GM12878 (cell line): ENCODE data around the gene B4GALT5. TPM values are rescaled to one million over a fixed set of nuclear protein-coding genes. Genes with fewer than 3 reads are reported as not detected.

ENCODE experiments used
- CREM ChIP-seq: IDR thresholded peaks from 2 replicates; pipeline ENCODE4 v1.6.1; 2014; ENCODE audit warnings: antibody characterized with exemption, low read depth
- EED ChIP-seq: sonication (generic); IDR thresholded peaks from 2 replicates; pipeline ENCODE4 v1.6.1; 2016; ENCODE audit warnings: antibody characterized with exemption, low read depth
- EZH2 ChIP-seq: IDR thresholded peaks from 2 replicates; pipeline ENCODE4 v1.6.1; 2012; ENCODE audit warnings: low read depth, mild to moderate bottlenecking, control low read depth, inconsistent platforms, low read length, borderline replicate concordance; ENCODE audit not compliant: control insufficient read depth
- IKZF1 ChIP-seq: fragments of 450-650 bp; conservative IDR thresholded peaks from 2 replicates; pipeline ENCODE4 v1.6.1; 2017; ENCODE audit warnings: antibody characterized with exemption, mild to moderate bottlenecking
- JUNB ChIP-seq: IDR thresholded peaks from 2 replicates; pipeline ENCODE4 v1.6.1; 2016; ENCODE audit warnings: antibody characterized with exemption, mild to moderate bottlenecking
- NFIC ChIP-seq: IDR thresholded peaks from 2 replicates; pipeline ENCODE4 v1.6.1; 2012; ENCODE audit warnings: low read depth, mild to moderate bottlenecking, inconsistent platforms, low read length, moderate library complexity
- PAX5 ChIP-seq: IDR thresholded peaks from 2 replicates; pipeline ENCODE4 v1.6.1; 2011; ENCODE audit warnings: low read depth, low read length, borderline replicate concordance
- POLR2AphosphoS5 ChIP-seq: IDR thresholded peaks from 2 replicates; pipeline ENCODE4 v1.6.1; 2011; ENCODE audit warnings: mild to moderate bottlenecking, low read length, inconsistent platforms
- RUNX3 ChIP-seq: IDR thresholded peaks from 2 replicates; pipeline ENCODE4 v1.6.1; 2012; ENCODE audit warnings: low read length, inconsistent platforms
- SP1 ChIP-seq: IDR thresholded peaks from one replicate; pipeline ENCODE4 v1.6.1; 2011; ENCODE audit warnings: low read depth, low read length
- SPI1 ChIP-seq: IDR thresholded peaks from 2 replicates; pipeline ENCODE4 v1.6.1; 2011; ENCODE audit warnings: low read depth, mild to moderate bottlenecking, low read length, moderate library complexity, borderline replicate concordance; ENCODE audit not compliant: insufficient read depth
- WRNIP1 ChIP-seq: IDR thresholded peaks from 2 replicates; pipeline ENCODE4 v1.6.1; 2011; ENCODE audit warnings: low read depth, low read length, improper control_type of control experiment, borderline replicate concordance
- ZNF384 ChIP-seq: IDR thresholded peaks from 2 replicates; pipeline ENCODE4 v1.6.1; 2012; ENCODE audit warnings: low read depth, mild to moderate bottlenecking, low read length, improper control_type of control experiment, borderline replicate concordance
- polyA plus RNA-seq, 11 experiments: library from polyadenylated mRNA; depleted of rRNA in 4 of 11; unstranded in 6 of 11; stranded (reverse) in 5 of 11; fragments of >200 nt; fragmentation: Nextera tagmentation in 4 of 11; fragmentation: Illumina TruSeq in 1 of 11; extraction: Ambion mirVana in 4 of 11; extraction: Trizol in 1 of 11; gene quantifications; 1 replicate in 1 of 11; 2 replicates in 10 of 11; pipeline versions ENCODE4 v1.2.1 to v1.2.3, GENCODE V29; 2011 to 2016; ENCODE audit warnings: inconsistent platforms in 2 of 11, missing spikeins in 2 of 11, low read depth in 1 of 11
- total RNA-seq, 4 experiments: library from RNA; depleted of rRNA in 3 of 4; stranded (reverse); fragments of >200 nt in 3 of 4; fragmentation: Illumina TruSeq in 1 of 4; extraction: Trizol in 1 of 4; gene quantifications; 2 replicates each; pipeline versions ENCODE4 v1.2.1 to v1.2.3, GENCODE V29; 2013 to 2021
- TF ChIP-seq, protein P1 (sequence below): IDR thresholded peaks from 2 replicates; pipeline ENCODE4 v1.6.1; 2011; ENCODE audit warnings: borderline replicate concordance, low read depth, mild to moderate bottlenecking, moderate library complexity, low read length; ENCODE audit not compliant: insufficient read depth, poor library complexity, severe bottlenecking
- TF ChIP-seq, protein P2 (sequence below): fragments of 450-650 bp; formaldehyde crosslinking; IDR thresholded peaks from 2 replicates; pipeline ENCODE4 v1.5.0; 2022; ENCODE audit warnings: mild to moderate bottlenecking, missing genetic modification characterization

Gene B4GALT5
- total and polyA plus RNA-seq, 10 of the 15 experiments (the other 5 are each of a cell fraction or from before 2014, with no cell fraction given) = 2.0 to 55.5 (median 20.2) TPM

DNA sequence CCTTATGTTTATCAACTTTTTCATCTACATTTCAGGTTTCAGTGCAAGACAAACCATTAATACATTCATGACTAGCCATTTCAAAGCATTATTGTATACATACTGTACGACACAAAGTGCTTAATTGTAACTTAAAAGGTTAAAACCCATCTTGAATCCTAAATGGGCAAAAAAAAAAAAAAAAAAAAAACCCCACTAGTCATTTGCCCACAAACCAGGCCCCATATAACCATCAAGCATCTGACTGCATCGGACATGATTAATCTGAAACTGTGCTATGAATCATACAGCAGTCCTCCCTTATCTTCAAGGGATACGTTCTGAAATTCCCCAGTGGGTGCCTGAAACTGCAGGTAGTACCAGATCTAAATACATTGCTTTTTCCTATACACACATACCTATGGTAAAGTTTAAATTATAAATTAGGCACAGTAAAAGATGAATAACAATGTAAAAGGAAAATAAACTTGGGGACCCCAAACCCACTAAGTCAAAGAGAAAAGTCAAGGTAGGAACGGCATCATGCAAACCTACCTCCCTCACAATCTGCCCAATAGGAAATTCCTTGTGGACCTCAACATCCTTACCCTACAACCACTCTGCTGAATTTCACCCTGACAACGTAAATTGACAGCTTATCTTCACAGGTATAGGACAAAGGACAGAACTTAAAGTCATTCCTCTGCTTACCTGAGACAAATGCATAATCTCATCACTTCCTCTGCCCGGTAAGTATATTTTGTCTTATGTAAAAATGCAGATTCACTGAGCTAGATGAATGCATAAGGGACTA is 14.3 kb downstream of the B4GALT5 start (continued):
- peak; percentile 69 for TF ChIP-seq EED
- TF ChIP-seq CREM = peak; percentile 65; the same call in 1 of the 2 replicates
- 0 out of 2 replicates have a peak, but pooled peaks have one; percentile 39 for TF ChIP-seq PAX5
- no peak for TF ChIP-seq SPI1
- TF ChIP-seq, protein P1, sequence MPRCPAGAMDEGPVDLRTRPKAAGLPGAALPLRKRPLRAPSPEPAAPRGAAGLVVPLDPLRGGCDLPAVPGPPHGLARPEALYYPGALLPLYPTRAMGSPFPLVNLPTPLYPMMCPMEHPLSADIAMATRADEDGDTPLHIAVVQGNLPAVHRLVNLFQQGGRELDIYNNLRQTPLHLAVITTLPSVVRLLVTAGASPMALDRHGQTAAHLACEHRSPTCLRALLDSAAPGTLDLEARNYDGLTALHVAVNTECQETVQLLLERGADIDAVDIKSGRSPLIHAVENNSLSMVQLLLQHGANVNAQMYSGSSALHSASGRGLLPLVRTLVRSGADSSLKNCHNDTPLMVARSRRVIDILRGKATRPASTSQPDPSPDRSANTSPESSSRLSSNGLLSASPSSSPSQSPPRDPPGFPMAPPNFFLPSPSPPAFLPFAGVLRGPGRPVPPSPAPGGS = peak; percentile 87
- peak; percentile 96 for TF ChIP-seq ZNF384
- TF ChIP-seq EZH2 = no peak
- peak; percentile 93 for TF ChIP-seq JUNB
- TF ChIP-seq WRNIP1 = no peak
- TF ChIP-seq NFIC = peak; percentile 95
- TF ChIP-seq IKZF1 = peak; percentile 61
- peak; percentile 35 for TF ChIP-seq SP1
- TF ChIP-seq RUNX3 = peak; percentile 94
- TF ChIP-seq, protein P2, sequence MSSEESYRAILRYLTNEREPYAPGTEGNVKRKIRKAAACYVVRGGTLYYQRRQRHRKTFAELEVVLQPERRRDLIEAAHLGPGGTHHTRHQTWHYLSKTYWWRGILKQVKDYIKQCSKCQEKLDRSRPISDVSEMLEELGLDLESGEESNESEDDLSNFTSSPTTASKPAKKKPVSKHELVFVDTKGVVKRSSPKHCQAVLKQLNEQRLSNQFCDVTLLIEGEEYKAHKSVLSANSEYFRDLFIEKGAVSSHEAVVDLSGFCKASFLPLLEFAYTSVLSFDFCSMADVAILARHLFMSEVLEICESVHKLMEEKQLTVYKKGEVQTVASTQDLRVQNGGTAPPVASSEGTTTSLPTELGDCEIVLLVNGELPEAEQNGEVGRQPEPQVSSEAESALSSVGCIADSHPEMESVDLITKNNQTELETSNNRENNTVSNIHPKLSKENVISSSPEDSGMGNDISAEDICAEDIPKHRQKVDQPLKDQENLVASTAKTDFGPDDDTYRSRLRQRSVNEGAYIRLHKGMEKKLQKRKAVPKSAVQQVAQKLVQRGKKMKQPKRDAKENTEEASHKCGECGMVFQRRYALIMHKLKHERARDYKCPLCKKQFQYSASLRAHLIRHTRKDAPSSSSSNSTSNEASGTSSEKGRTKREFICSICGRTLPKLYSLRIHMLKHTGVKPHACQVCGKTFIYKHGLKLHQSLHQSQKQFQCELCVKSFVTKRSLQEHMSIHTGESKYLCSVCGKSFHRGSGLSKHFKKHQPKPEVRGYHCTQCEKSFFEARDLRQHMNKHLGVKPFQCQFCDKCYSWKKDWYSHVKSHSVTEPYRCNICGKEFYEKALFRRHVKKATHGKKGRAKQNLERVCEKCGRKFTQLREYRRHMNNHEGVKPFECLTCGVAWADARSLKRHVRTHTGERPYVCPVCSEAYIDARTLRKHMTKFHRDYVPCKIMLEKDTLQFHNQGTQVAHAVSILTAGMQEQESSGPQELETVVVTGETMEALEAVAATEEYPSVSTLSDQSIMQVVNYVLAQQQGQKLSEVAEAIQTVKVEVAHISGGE (CRISPR knock-in tag) = no peak
- TF ChIP-seq POLR2AphosphoS5 = no peak
